Myocyte (in vitro differentiated cells): Measurements from ENCODE around the gene CR2. TPM values are rescaled to one million over a fixed set of nuclear protein-coding genes. Genes with fewer than 3 reads are reported as not detected.
"Not testable (repeated sequence)": the region's sequence is repeated elsewhere in the genome, so short reads cannot be mapped to it uniquely, and the experiment has no call there.

ENCODE experiments used
- DNase-seq: peaks from one replicate; pipeline ENCODE4 v3.0.0-alpha.2; 2012; ENCODE audit warnings: low read depth
- polyA plus RNA-seq: library from polyadenylated mRNA; unstranded; fragments of >200 nt; gene quantifications from one replicate; pipeline ENCODE4 v1.2.1, GENCODE V29; 2012; ENCODE audit warnings: missing spikeins
- total RNA-seq: library from RNA; depleted of rRNA; stranded (reverse); fragments of >200 nt; gene quantifications from 2 replicates; pipeline ENCODE4 v1.2.3, GENCODE V29; 2014

The CR2 gene
- not detected in 2 replicates for total RNA-seq
- polyA plus RNA-seq: not detected

DNA sequence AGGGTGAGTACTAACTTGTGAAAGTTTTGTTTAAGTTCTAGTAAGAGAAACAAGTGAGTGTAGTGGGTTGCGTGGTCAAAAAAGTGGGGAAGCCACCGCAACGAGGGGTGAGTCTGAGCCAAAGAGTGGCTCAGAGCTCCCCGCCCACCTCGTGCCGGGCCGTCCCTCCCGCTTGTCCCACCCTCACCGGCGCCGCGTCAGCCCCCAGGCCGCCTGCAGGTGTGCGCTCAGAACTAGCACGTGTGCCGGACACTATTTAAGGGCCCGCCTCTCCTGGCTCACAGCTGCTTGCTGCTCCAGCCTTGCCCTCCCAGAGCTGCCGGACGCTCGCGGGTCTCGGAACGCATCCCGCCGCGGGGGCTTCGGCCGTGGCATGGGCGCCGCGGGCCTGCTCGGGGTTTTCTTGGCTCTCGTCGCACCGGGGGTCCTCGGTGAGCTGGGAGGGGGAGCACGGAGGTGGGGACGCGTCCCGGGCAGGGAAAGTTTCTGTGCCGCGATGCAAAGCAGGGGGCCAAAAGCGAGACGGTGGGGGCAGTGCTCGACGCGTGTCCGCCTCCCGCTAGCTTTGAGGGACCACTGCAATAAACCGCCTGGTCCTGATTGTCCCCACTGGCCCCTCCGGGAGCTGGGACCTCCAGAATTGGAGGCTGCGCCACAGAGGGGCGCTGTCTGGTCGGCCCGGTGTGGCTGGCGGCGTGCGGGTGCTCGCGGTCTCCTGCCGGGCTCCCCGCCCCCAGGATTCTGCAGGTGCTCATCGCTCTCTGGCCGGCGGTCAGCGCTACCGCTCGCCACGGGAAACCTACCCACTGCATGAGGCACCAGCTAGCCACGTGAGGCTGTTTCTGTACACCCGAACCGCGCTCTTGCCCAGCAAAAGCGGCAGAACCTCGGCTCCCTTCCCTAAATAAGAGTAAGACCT lies at the start of gene CR2:
TSS of gene CR2 (plus strand) at position 283 of the 919 bp plus-strand sequence. CDS start at position 374, 91 bp downstream.
- peak; percentile 3 for DNase-seq

DNA sequence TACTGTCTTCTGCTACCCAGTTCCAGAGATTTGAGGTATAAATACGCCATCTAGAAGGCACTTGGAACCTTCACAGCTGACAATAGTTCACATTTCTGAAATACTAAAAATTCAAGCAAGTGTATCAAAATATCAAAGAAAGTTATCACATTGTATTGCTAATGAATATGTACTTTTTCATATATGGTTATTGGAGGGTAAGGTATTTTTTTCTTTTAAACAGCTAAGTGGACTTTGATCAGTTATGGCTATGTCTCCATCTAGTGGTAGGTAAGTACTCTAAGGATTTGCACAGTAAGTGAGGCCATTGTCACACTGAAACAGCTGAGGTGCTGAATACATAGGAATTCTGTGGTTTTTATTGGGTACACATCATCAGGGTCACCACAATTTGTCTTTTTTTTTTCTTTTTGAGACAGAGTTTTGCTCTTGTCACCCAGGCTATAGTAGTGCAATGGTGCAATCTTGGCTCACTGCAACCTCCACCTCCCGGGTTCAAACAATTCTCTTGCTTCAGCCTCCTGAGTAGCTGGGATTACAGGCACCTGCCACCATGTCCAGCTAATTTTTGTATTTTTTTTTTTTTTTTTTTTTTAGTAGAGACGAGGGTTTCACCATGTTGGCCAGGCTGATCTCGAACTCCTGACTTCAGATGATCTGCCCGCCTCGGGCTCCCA lies 49.1 kb upstream of the CR2 start:
- DNase-seq: peak; percentile 72

GRCh38 chr1:207405814-207406213 lies 48.3 kb upstream of the CR2 start:
- no peak for DNase-seq

GRCh38 chr1:207407655-207408260 lies 46.4 kb upstream of the CR2 start:
- no peak for DNase-seq

DNA sequence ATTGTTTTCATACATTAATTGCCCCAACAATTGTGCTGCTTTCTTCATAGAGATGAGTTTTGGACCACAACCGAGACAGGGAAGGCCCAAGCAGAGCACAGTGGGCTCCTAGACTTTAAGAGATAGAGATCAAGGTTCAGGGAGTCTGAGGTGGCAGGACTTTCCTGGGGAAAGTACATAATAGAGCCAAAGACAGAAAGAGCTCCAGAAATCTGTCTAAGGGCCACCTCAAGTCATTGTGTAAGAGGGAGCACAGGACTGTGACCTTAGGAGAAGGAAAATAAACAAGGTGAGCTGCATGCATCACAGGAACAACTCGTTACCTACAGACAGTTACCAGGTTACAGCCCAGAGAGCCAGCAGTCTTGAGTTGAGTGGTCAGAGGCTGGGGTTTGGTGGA lies 41.3 kb upstream of the CR2 start:
- no peak for DNase-seq

GRCh38 chr1:207414606-207415108 lies 39.5 kb upstream of the CR2 start:
- DNase-seq: no peak

- no peak for DNase-seq
These were observed 37.1 kb upstream of the CR2 start for GRCh38 chr1:207417076-207417475.

- no peak for DNase-seq
These were observed 35.8 kb upstream of the CR2 start for GRCh38 chr1:207418351-207418750.

- DNase-seq: no peak
These were observed 34.0 kb upstream of the CR2 start for GRCh38 chr1:207420109-207420508.

DNA sequence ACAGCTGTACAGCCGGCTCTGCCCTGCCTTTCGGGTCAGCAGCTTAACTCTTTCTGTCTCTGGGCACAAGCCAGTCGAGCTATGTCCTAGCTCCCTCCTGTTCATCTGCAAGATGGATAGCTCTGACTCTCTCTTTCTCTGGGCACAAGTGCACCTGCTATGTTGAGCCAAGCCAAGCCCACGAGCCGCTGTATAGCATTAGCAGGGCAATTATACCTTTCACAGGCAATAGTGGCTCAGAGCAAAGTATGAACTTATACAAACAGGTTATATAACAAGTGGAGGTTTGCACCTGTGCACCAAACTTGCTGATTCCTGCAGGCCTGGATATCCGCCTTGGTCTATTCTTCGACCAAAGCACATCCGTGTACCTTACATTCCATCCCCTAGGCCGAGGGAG lies 33.0 kb upstream of the CR2 start:
- DNase-seq: no peak

GRCh38 chr1:207423560-207424292 lies 30.4 kb upstream of the CR2 start:
- DNase-seq: no peak

- DNase-seq: no peak
These were observed 29.5 kb upstream of the CR2 start for GRCh38 chr1:207424570-207425131.

DNA sequence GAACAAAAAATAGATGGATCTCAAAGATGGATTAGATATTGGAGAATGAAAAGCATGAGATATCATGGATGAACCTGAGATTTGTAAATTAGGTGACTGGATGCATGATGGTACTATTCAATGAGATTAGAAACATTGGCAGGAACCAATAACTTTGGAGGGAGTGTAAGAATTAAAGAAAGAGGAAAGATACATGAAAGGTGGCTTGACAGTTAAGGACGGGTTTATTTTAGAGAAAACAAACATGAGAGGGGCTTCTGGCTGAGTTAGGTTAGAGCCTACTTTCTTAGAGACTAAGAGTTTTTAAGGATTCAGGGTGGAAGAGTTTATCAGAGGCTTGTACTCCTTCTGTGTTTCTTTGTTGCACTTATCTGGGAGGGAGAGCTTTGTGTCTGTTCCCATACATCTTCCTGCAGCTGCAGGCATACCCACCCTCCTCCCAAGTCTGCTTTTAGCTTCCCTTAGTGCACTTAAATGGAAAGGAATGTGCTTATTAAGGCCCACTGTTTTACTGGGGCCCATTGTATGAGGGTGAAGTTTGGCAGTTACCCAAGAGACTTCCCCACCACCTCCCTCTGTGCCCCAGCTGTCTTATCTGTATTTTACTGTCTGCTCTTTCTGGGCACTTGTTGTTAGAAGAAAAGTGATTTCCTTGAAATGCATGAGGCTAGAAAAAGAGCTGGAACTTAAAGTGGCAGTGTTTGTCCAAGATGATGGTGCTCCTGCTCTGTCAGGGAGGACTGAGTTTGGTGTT lies 26.1 kb upstream of the CR2 start:
- DNase-seq: no peak

DNA sequence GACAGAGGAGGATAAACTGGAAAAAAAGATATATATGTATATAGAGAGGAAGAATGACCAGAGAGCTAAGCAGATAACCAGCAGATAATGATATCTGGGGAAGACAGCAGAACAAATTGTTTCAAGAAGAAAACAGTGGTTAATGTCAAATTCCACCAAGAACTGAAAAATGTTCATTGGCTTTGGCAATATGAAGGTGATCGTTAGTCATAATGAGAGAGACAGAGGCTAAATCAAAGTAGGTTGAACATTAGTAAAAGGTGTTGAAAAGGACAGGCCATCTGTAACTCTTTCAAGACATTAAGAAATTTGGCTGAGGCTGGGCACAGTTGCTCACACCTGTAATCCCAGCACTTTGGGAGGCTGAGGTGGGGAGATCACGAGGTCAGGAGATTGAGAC lies 25.3 kb upstream of the CR2 start:
- no peak for DNase-seq

- DNase-seq: no peak
These were observed 24.2 kb upstream of the CR2 start for GRCh38 chr1:207429963-207430362.

- no peak for DNase-seq
These were observed 23.5 kb upstream of the CR2 start for GRCh38 chr1:207430602-207431001.

- DNase-seq: no peak
These were observed 22.6 kb upstream of the CR2 start for GRCh38 chr1:207431508-207431907.

DNA sequence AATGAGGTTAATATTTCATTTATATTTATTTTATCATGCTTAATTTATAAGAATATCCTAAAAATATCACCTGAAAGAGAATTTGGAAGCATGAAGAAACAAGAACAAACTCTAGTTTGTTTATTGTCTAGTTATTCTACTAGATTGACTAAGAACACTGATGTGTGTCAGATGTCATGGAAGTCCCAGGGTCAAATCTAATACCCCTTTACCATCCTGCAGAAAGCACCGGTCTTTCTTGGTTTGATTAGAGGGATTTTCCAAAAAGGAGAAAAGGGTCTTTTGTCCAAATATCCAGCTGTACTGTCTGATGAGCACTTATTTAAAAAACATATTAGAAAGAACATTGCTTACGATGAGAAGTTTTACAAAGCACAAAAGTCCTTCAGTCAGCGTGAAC lies 20.7 kb upstream of the CR2 start:
- no peak for DNase-seq

- not testable (repeated sequence) for DNase-seq
These were observed 17.4 kb upstream of the CR2 start for GRCh38 chr1:207436746-207437145.

- no peak for DNase-seq
These were observed 13.5 kb upstream of the CR2 start for GRCh38 chr1:207440626-207441025.
